ENCODE measurements around the gene PFDN4. TPM values are rescaled to one million over a fixed set of nuclear protein-coding genes. Genes with fewer than 3 reads are reported as not detected.

The PFDN4 gene
- total RNA-seq, 1 donor from 2014 or later: 83.5 TPM

DNA sequence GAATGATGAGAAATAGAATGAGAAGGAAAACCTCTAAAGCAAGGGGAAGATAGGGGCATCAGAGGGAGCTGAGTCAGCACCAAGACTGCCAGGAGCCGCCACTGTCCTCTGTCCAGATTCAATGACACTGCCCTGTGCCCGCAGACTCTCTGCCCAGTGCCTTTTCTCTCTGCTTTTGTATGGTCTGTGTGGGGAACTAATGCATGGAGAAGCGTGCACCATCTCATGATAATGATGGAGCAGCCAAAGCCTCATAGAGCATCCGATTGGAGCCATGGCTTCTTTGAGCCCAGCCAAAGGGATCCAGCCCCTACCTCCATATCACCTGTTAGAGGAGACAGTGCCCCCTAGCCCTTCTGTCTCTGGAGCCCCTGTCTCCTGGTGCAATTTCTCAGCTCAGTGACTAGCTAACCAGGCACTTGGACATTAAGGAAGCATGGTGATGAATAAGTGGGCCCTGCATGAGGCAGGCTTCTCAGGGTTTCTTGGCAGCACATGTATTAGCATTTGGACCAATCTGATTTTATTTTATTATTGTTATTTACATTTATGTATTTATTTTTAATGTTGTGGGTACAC, 6.5 kb upstream of the PFDN4 start:
- FAIRE-seq (no peak), DNase-seq (ENCODE audit: low read depth) (no peak)
- Histone ChIP-seq H3K4me3 (ENCODE audit: low read depth, low read length) (no peak overlapping the region), H3K27me3 (ENCODE audit: control insufficient read depth, insufficient read depth, low read length) (no peaks in the 10 kb centered on the region), H3K36me3 (ENCODE audit: control insufficient read depth, insufficient read depth, low read length) (no peaks in the 10 kb centered on the region)
- TF ChIP-seq, protein P1, sequence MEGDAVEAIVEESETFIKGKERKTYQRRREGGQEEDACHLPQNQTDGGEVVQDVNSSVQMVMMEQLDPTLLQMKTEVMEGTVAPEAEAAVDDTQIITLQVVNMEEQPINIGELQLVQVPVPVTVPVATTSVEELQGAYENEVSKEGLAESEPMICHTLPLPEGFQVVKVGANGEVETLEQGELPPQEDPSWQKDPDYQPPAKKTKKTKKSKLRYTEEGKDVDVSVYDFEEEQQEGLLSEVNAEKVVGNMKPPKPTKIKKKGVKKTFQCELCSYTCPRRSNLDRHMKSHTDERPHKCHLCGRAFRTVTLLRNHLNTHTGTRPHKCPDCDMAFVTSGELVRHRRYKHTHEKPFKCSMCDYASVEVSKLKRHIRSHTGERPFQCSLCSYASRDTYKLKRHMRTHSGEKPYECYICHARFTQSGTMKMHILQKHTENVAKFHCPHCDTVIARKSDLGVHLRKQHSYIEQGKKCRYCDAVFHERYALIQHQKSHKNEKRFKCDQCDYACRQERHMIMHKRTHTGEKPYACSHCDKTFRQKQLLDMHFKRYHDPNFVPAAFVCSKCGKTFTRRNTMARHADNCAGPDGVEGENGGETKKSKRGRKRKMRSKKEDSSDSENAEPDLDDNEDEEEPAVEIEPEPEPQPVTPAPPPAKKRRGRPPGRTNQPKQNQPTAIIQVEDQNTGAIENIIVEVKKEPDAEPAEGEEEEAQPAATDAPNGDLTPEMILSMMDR (IDR thresholded peaks at IDR 0.05; ENCODE audit: insufficient read depth, low read length, severe bottlenecking): no peak

DNA sequence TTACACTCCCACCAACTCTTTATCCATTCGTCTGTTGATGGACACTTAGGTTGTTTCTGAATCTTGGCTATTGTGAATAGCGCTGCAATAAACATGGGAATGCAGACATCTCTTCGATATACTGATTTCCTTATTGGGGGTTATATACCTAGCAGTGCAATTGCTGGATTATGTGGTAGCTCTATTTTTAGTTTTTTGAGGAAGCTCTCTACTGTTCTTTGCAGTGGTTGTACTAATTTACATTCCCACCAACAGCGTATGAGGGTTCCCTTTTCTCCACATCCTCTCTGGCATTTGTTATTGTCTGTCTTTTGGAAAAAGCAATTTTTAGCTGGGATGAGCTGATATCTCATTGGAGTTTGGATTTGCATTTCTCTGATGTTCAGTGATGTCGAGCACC, 4.6 kb upstream of the PFDN4 start:
- no peak for DNase-seq (ENCODE audit: low read depth)
- H3K27me3 ChIP-seq (ENCODE audit: control insufficient read depth, insufficient read depth, low read length): no peaks in the 10 kb centered on the region
- H3K36me3 ChIP-seq (ENCODE audit: control insufficient read depth, insufficient read depth, low read length): no peaks in the 10 kb centered on the region
- TF ChIP-seq, protein P1 (IDR thresholded peaks at IDR 0.05; ENCODE audit: insufficient read depth, low read length, severe bottlenecking): no peak
- FAIRE-seq: no peak
- H3K4me3 ChIP-seq (ENCODE audit: low read depth, low read length): no peak overlapping the region

DNA sequence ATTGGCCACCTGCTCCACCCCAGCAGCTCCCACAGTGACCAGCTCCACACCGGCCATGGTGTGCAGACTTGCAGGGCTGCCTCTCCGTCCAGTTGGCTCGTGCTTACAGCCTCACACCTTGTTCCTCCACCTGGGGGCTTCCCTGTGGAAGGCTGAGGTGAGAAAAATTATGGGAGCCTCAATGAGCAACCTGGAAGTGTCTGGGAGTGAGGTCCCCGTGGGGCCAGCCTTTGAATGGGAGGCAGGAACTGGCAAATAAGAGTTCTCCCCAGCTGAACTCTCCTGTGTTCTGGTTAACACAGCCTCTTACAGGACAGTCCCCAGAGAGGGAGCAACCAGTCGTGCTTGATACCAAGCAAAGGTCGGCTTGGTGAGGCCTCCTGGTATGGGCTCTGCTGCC, 3.8 kb upstream of the PFDN4 start:
- TF ChIP-seq, protein P1 (IDR thresholded peaks at IDR 0.05; ENCODE audit: insufficient read depth, low read length, severe bottlenecking): no peak
- no peak for FAIRE-seq
- DNase-seq (ENCODE audit: low read depth): no peak

DNA sequence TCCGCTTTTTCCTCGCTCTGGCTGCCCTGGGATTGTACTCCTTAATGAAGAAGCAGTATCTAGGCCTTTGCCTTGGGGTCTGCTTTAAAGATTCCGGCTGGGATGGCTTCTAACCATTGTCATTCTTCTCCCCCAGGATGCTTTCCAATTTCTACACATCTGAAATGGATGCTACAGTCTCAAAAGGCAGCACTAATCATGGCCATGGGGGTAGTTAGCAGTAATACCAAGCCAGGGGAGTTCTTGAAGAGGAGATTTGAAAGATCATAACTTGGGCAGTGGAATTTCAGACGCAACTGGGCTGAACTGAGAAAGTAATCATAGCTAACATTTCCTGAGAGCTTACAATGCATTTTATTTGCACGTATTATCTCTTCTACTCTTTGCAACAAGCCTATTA, 3.4 kb upstream of the PFDN4 start:
- H3K4me3 ChIP-seq (ENCODE audit: low read depth, low read length): no peak overlapping the region
- FAIRE-seq: no peak

More for the DNA sequence above, 3.8 kb upstream of the PFDN4 start:
- H3K36me3 ChIP-seq (ENCODE audit: control insufficient read depth, insufficient read depth, low read length): no peaks in the 10 kb centered on the region
- H3K27me3 ChIP-seq (ENCODE audit: control insufficient read depth, insufficient read depth, low read length): no peaks in the 10 kb centered on the region
- H3K4me3 ChIP-seq (ENCODE audit: low read depth, low read length): no peak overlapping the region

DNA sequence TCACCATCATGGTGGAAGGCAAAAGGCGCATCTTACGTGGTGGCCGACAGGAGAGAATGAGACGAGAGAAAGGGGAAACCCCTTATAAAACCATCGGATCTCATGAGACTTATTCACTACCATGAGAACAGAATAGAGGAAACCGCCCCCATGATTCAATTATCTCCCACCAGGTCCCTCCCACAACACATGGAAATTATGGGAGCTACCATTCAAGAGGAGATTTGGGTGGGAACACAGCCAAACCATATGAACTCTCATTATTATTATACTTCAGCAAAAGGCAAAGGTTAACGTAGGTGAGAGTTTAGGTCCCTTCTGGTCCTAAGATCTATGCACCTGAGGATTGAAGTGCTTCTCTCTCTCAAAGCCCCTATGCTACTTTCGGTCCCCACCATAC, 2.4 kb upstream of the PFDN4 start:
- TF ChIP-seq, protein P1 (IDR thresholded peaks at IDR 0.05; ENCODE audit: insufficient read depth, low read length, severe bottlenecking): no peak
- FAIRE-seq (no peak), DNase-seq (ENCODE audit: low read depth) (no peak)
- H3K36me3 ChIP-seq (ENCODE audit: control insufficient read depth, insufficient read depth, low read length): no peaks in the 10 kb centered on the region
- H3K27me3 ChIP-seq (ENCODE audit: control insufficient read depth, insufficient read depth, low read length): no peaks in the 10 kb centered on the region
- no peak overlapping the region for H3K4me3 ChIP-seq (ENCODE audit: low read depth, low read length)

More for the DNA sequence above, 3.4 kb upstream of the PFDN4 start:
- Histone ChIP-seq H3K27me3 (ENCODE audit: control insufficient read depth, insufficient read depth, low read length) (no peaks in the 10 kb centered on the region), H3K36me3 (ENCODE audit: control insufficient read depth, insufficient read depth, low read length) (no peaks in the 10 kb centered on the region)
- DNase-seq (ENCODE audit: low read depth): no peak
- TF ChIP-seq, protein P1 (IDR thresholded peaks at IDR 0.05; ENCODE audit: insufficient read depth, low read length, severe bottlenecking): no peak

Measured in bronchial epithelial cell (primary cell).